K562 (cell line): ENCODE measurements around the gene ZDHHC22. TPM values are rescaled to one million over a fixed set of nuclear protein-coding genes. Genes with fewer than 3 reads are reported as not detected.

Experiments used
- CBX1 ChIP-seq: sonication (generic); IDR thresholded peaks from 2 replicates; pipeline ENCODE4 v1.6.1; 2016; ENCODE audit warnings: antibody characterized with exemption, low read depth, mild to moderate bottlenecking
- E2F5 ChIP-seq: sonication (generic); formaldehyde crosslinking; IDR thresholded peaks from 2 replicates; pipeline ENCODE4 v1.8.0; 2022; ENCODE audit warnings: mild to moderate bottlenecking, missing genetic modification reagents
- EP300 ChIP-seq: IDR thresholded peaks from 2 replicates; pipeline ENCODE4 v1.6.1; 2012; ENCODE audit warnings: low read length, improper control_type of control experiment
- EZH2 ChIP-seq: IDR thresholded peaks from 2 replicates; pipeline ENCODE4 v1.6.1; 2012; ENCODE audit warnings: low read depth, mild to moderate bottlenecking, inconsistent platforms, low read length, borderline replicate concordance
- MITF ChIP-seq: IDR thresholded peaks from 2 replicates; pipeline ENCODE4 v1.6.1; 2014; ENCODE audit warnings: antibody characterized with exemption
- POLR2AphosphoS2 ChIP-seq: IDR thresholded peaks from 2 replicates; pipeline ENCODE4 v1.6.1; 2012; ENCODE audit warnings: low read length, improper control_type of control experiment
- SMAD4 ChIP-seq: fragments of 250-450 bp; sonication (Bioruptor Pico); conservative IDR thresholded peaks from 2 replicates; pipeline ENCODE4 v1.8.0; 2021; ENCODE audit warnings: inconsistent platforms, mild to moderate bottlenecking, moderate library complexity
- TAF1 ChIP-seq: IDR thresholded peaks from 2 replicates; pipeline ENCODE4 v1.6.1; 2011; ENCODE audit warnings: mild to moderate bottlenecking, low read length, moderate library complexity; ENCODE audit not compliant: insufficient read depth, control insufficient read depth, severe bottlenecking; ENCODE audit errors: extremely low read depth
- TEAD4 ChIP-seq, 2 experiments: sonication (generic) in 1 of 2; formaldehyde crosslinking in 1 of 2; IDR thresholded peaks; 2 replicates each; pipeline versions ENCODE4 v1.6.1 to v1.8.0; 2012 to 2022; ENCODE audit warnings: borderline replicate concordance in 1 of 2, inconsistent platforms in 1 of 2, low read length in 1 of 2, mild to moderate bottlenecking in 1 of 2, missing genetic modification reagents in 1 of 2
- THAP12 ChIP-seq: fragments of 250-450 bp; sonication (Bioruptor Pico); IDR thresholded peaks from 2 replicates; pipeline ENCODE4 v1.9.0; 2021; ENCODE audit warnings: mild to moderate bottlenecking, inconsistent platforms
- polyA plus RNA-seq, 8 experiments: library from polyadenylated mRNA; depleted of rRNA in 4 of 8; stranded (reverse) in 5 of 8; unstranded in 3 of 8; fragments of >200 nt; fragmentation: Nextera tagmentation in 2 of 8; fragmentation: Illumina TruSeq in 1 of 8; extraction: Ambion mirVana in 2 of 8; extraction: Trizol in 1 of 8; gene quantifications; 2 replicates each; pipeline versions ENCODE4 v1.2.1 to v1.2.3, GENCODE V29; 2011 to 2014; ENCODE audit warnings: inconsistent platforms in 1 of 8, missing spikeins in 1 of 8
- total RNA-seq, 7 experiments: library from RNA; depleted of rRNA in 6 of 7; stranded (reverse); fragments of >200 nt in 6 of 7; fragmentation: Illumina TruSeq in 2 of 7; extraction: Trizol in 2 of 7; gene quantifications; 2 replicates each; pipeline versions ENCODE4 v1.2.1 to v1.2.3, GENCODE V29; 2011 to 2021; ENCODE audit warnings: low replicate concordance in 1 of 7
- TF ChIP-seq, protein P1 (sequence below): IDR thresholded peaks from 2 replicates; pipeline ENCODE4 v1.6.1; 2011; ENCODE audit warnings: borderline replicate concordance, low read depth, mild to moderate bottlenecking, moderate library complexity, low read length; ENCODE audit not compliant: insufficient read depth, poor library complexity, severe bottlenecking
- TF ChIP-seq, protein P2 (sequence below), 2 experiments: fragments of 450-650 bp; IDR thresholded peaks; 2 replicates each; pipeline ENCODE4 v1.6.1; 2018; ENCODE audit warnings: mild to moderate bottlenecking in 2 of 2, low read depth in 1 of 2; ENCODE audit not compliant: partially characterized antibody in 2 of 2

The ZDHHC22 gene
- total and polyA plus RNA-seq, 9 of the 15 experiments (the other 6 are each of a cell fraction or from before 2014, with no cell fraction given): not detected

DNA sequence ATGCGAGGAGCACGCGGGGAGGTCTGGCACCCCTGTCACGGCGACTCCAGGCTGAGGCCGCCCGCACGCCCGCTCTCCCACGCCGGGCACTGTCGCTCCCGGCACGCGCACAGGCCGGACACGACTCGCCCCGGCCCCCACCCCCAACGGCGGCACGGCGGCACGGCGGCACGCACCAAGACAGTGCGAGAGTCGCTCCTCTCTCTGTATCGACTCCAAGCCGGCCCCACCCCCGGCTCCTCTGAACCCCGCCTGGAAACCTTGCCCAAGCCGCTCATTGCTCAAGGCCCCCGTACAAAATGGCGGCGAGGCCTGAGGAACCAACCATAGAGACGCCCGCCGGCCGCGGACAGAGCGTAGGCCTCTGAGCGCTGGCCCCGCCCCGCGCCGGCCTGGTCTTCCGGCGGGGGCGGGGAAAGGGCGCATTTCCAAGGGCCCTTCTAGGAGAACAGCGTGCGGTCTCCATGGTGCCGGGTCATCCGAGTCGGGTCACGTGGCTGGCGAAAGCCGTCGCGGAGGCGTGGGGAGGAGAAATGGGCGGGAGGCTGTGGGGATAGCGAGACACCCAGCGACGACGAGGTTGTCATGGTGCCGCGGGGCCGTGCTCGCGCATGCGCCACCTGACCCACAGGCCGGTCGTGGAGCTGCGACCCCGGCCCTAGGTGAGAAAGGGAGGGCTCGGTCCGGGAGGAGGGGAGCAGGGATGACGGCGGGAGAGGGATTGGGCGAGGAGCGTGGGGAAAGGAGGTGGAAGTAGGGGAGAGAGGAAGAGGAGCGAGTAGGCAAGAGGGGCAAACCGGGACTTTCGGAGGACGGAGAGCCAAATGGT lies 43.7 kb downstream of the ZDHHC22 start, which contains the start of gene CIPC (continued):
- peak; percentile 96 for TF ChIP-seq THAP12
- no peak for TF ChIP-seq EZH2
- TF ChIP-seq TEAD4 (IDR thresholded peaks at IDR 0.05; ENCODE audit: low read length): no peak; the same call in 1 of the 2 replicates
- 0 out of 2 replicates have a peak, but pooled peaks have one; percentile 69 for TF ChIP-seq TEAD4 (CRISPR knock-in tag; IDR thresholded peaks at IDR 0.05; ENCODE audit: borderline replicate concordance)
- 0 out of 2 replicates have a peak, but pooled peaks have one; percentile 15 for TF ChIP-seq MITF
- peak; percentile 81 for TF ChIP-seq TAF1
- TF ChIP-seq, protein P1, sequence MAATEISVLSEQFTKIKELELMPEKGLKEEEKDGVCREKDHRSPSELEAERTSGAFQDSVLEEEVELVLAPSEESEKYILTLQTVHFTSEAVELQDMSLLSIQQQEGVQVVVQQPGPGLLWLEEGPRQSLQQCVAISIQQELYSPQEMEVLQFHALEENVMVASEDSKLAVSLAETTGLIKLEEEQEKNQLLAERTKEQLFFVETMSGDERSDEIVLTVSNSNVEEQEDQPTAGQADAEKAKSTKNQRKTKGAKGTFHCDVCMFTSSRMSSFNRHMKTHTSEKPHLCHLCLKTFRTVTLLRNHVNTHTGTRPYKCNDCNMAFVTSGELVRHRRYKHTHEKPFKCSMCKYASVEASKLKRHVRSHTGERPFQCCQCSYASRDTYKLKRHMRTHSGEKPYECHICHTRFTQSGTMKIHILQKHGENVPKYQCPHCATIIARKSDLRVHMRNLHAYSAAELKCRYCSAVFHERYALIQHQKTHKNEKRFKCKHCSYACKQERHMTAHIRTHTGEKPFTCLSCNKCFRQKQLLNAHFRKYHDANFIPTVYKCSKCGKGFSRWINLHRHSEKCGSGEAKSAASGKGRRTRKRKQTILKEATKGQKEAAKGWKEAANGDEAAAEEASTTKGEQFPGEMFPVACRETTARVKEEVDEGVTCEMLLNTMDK: no peak
- TF ChIP-seq POLR2AphosphoS2: no peak
- peak; percentile 71 for TF ChIP-seq SMAD4 (CRISPR knock-in tag)
- TF ChIP-seq CBX1: peak; percentile 22; the same call in 1 of the 2 replicates
- TF ChIP-seq, protein P2, sequence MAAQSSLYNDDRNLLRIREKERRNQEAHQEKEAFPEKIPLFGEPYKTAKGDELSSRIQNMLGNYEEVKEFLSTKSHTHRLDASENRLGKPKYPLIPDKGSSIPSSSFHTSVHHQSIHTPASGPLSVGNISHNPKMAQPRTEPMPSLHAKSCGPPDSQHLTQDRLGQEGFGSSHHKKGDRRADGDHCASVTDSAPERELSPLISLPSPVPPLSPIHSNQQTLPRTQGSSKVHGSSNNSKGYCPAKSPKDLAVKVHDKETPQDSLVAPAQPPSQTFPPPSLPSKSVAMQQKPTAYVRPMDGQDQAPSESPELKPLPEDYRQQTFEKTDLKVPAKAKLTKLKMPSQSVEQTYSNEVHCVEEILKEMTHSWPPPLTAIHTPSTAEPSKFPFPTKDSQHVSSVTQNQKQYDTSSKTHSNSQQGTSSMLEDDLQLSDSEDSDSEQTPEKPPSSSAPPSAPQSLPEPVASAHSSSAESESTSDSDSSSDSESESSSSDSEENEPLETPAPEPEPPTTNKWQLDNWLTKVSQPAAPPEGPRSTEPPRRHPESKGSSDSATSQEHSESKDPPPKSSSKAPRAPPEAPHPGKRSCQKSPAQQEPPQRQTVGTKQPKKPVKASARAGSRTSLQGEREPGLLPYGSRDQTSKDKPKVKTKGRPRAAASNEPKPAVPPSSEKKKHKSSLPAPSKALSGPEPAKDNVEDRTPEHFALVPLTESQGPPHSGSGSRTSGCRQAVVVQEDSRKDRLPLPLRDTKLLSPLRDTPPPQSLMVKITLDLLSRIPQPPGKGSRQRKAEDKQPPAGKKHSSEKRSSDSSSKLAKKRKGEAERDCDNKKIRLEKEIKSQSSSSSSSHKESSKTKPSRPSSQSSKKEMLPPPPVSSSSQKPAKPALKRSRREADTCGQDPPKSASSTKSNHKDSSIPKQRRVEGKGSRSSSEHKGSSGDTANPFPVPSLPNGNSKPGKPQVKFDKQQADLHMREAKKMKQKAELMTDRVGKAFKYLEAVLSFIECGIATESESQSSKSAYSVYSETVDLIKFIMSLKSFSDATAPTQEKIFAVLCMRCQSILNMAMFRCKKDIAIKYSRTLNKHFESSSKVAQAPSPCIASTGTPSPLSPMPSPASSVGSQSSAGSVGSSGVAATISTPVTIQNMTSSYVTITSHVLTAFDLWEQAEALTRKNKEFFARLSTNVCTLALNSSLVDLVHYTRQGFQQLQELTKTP (IDR thresholded peaks at IDR 0.05; ENCODE audit: low read depth in 1 of 2, partially characterized antibody in 2 of 2): no peak
- no peak for TF ChIP-seq E2F5
- TF ChIP-seq EP300: peak; percentile 23; the same call in 1 of the 2 replicates
